DND-41 (cell line): ENCODE data around the gene PTPRE.

ENCODE experiments used
- CTCF ChIP-seq: IDR thresholded peaks from 2 replicates; pipeline ENCODE4 v1.5.1; 2012; ENCODE audit warnings: borderline replicate concordance, low read length, moderate library complexity, mild to moderate bottlenecking; ENCODE audit not compliant: poor library complexity, severe bottlenecking; ENCODE audit errors: extremely low read depth
- EZH2 ChIP-seq: IDR thresholded peaks from 3 replicates; pipeline ENCODE4 v1.6.1; 2012; ENCODE audit warnings: borderline replicate concordance, low read depth, mild to moderate bottlenecking, moderate library complexity, low read length, inconsistent platforms; ENCODE audit not compliant: severe bottlenecking

GRCh38 chr10:127883516-127883915, 23.4 kb upstream of the PTPRE start:
- TF ChIP-seq CTCF (no peak), EZH2 (no peak)
